ENCODE data around the gene PDCD11. TPM values are rescaled to one million over a fixed set of nuclear protein-coding genes. Genes with fewer than 3 reads are reported as not detected.
"Not testable (repeated sequence)": the region's sequence is repeated elsewhere in the genome, so short reads cannot be mapped to it uniquely, and the experiment has no call there.

Gene PDCD11
- total RNA-seq, 1 experiment from 2014 or later = 78.8 TPM

GRCh38 chr10:103416436-103417147 is 20.2 kb downstream of the PDCD11 start:
- Mint-ChIP-seq H3K9me3 (no peaks in the 10 kb centered on the region), H3K4me3 (no peak overlapping the region), H3K36me3 (peaks cover 89% of the 10 kb centered on the region), H3K27ac (no peak overlapping the region), H3K27me3 (ENCODE audit: low read depth) (no peaks in the 10 kb centered on the region), H3K4me1 (no peaks in the 10 kb centered on the region)
- ChIA-PET POLR2A (no interaction called here), CTCF (interaction anchor here (0.7 to 2.6 kb wide), 10 partner anchors 11 to 150 kb away, joined by 3 to 15 read pairs (median 4); partner anchors contain the start of gene CALHM2)
- DNase-seq (ENCODE audit: low spot score) = peak; percentile 41
- peak; percentile 53 for ATAC-seq
- TF ChIP-seq ZNF219 (CRISPR knock-in tag; IDR thresholded peaks at IDR 0.05; ENCODE audit: borderline replicate concordance) = no peak
- no peak for TF ChIP-seq SMAD3 (CRISPR knock-in tag; IDR thresholded peaks at IDR 0.05; ENCODE audit: borderline replicate concordance)
- no peak for TF ChIP-seq USF1 (CRISPR knock-in tag; IDR thresholded peaks at IDR 0.05)
- TF ChIP-seq E2F1 (CRISPR knock-in tag; IDR thresholded peaks at IDR 0.05) = no peak
- no peak for TF ChIP-seq ZNF317 (CRISPR knock-in tag; IDR thresholded peaks at IDR 0.05; ENCODE audit: borderline replicate concordance, low read depth)
- no peak for TF ChIP-seq NFYB (CRISPR knock-in tag; conservative IDR thresholded peaks at IDR 0.05; ENCODE audit: low read depth)
- TF ChIP-seq, protein P1, sequence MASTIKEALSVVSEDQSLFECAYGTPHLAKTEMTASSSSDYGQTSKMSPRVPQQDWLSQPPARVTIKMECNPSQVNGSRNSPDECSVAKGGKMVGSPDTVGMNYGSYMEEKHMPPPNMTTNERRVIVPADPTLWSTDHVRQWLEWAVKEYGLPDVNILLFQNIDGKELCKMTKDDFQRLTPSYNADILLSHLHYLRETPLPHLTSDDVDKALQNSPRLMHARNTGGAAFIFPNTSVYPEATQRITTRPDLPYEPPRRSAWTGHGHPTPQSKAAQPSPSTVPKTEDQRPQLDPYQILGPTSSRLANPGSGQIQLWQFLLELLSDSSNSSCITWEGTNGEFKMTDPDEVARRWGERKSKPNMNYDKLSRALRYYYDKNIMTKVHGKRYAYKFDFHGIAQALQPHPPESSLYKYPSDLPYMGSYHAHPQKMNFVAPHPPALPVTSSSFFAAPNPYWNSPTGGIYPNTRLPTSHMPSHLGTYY (CRISPR knock-in tag; IDR thresholded peaks at IDR 0.05) = no peak
- TF ChIP-seq ZNF416 (CRISPR knock-in tag; IDR thresholded peaks at IDR 0.05) = no peak
- no peak for TF ChIP-seq RELA (CRISPR knock-in tag; IDR thresholded peaks at IDR 0.05; ENCODE audit: borderline replicate concordance)
- TF ChIP-seq, protein P2, sequence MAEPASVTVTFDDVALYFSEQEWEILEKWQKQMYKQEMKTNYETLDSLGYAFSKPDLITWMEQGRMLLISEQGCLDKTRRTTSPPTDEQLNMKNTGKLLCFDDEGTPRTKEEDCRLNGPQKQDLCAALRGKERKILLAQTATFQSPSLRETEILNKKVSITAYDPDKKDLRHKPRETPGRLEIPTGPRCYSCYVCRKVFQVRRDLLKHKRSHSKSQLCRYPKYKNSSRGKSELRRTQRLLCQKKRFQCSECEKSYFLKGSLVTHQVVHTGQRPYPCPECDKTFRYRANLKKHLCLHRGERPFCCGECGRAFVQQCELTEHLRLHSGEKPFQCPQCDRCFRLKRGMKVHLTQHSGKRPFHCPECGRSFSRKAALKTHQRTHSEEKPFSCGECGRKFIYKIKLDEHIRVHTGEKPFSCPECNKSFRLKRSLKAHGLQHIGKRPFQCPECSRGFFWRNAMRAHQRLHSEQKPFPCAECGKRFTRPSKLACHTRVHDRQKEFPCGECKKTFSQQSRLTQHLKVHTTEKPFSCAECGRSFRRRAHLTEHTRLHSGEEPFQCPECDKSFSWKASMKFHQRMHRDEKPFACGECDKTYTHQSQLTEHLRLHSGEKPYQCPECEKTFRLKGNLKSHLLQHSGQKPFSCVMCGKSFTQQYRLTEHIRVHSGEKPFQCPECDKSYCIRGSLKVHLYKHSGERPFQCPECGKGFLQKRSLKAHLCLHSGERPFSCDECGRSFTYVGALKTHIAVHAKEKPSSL (CRISPR knock-in tag; conservative IDR thresholded peaks at IDR 0.05) = no peak
- TF ChIP-seq ELF4 (CRISPR knock-in tag; IDR thresholded peaks at IDR 0.05; ENCODE audit: low read depth) = no peak
- TF ChIP-seq CREM (CRISPR knock-in tag; IDR thresholded peaks at IDR 0.05) = no peak

GRCh38 chr10:103417148-103417469 is 20.7 kb downstream of the PDCD11 start:
- H3K9me3 Mint-ChIP-seq; ATAC-seq; H3K4me1 Mint-ChIP-seq; H3K4me3 Mint-ChIP-seq; POLR2A ChIA-PET; H3K27ac Mint-ChIP-seq; H3K27me3 Mint-ChIP-seq (ENCODE audit: low read depth); DNase-seq (ENCODE audit: low spot score): not testable (repeated sequence)
- CTCF ChIA-PET = interaction anchor here (1.2 to 2.6 kb wide), 6 partner anchors 12 to 69 kb away, joined by 3 to 15 read pairs (median 4); no protein-coding TSS in a partner anchor
- H3K36me3 Mint-ChIP-seq = peaks cover 89% of the 10 kb centered on the region

- Mint-ChIP-seq H3K27me3 (ENCODE audit: low read depth) (no peaks in the 10 kb centered on the region), H3K4me3 (no peak overlapping the region), H3K9me3 (no peaks in the 10 kb centered on the region), H3K4me1 (no peaks in the 10 kb centered on the region), H3K27ac (no peak overlapping the region), H3K36me3 (peaks cover 92% of the 10 kb centered on the region)
- CTCF ChIA-PET = interaction anchor here (1.2 to 2.6 kb wide), 5 partner anchors 24 to 68 kb away, joined by 3 to 15 read pairs (median 4); no protein-coding TSS in a partner anchor
- no peak for ATAC-seq
- POLR2A ChIA-PET = no interaction called here
- no peak for TF ChIP-seq ZNF396 (CRISPR knock-in tag; IDR thresholded peaks at IDR 0.05; ENCODE audit: borderline replicate concordance)
- TF ChIP-seq, protein P3, sequence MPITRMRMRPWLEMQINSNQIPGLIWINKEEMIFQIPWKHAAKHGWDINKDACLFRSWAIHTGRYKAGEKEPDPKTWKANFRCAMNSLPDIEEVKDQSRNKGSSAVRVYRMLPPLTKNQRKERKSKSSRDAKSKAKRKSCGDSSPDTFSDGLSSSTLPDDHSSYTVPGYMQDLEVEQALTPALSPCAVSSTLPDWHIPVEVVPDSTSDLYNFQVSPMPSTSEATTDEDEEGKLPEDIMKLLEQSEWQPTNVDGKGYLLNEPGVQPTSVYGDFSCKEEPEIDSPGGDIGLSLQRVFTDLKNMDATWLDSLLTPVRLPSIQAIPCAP (CRISPR knock-in tag; IDR thresholded peaks at IDR 0.05) = no peak
- no peak for TF ChIP-seq GRHL2 (CRISPR knock-in tag; IDR thresholded peaks at IDR 0.05; ENCODE audit: insufficient replicate concordance, severe bottlenecking)
- no peak for DNase-seq (ENCODE audit: low spot score)
Observed at GRCh38 chr10:103417601-103418000, 21.2 kb downstream of the PDCD11 start.
